Activated T-cell treated with anti-CD3 and anti-CD28 coated beads for 1 hour (primary cell): ENCODE data around the gene PON1.

Experiments used
- DNase-seq: peaks from one replicate; pipeline ENCODE4 v3.0.0-alpha.2; 2020; ENCODE audit warnings: low read depth

Gene PON1

GRCh38 chr7:95324431-95324830 lies at the start of gene PON1:
TSS of gene PON1 (minus strand) at chr7:95324532. CDS start at chr7:95324475, 57 bp downstream.
- no peak for DNase-seq

- DNase-seq: no peak
Measured at GRCh38 chr7:95373323-95373722, 49.0 kb upstream of the PON1 start.

- no peak for DNase-seq
Measured at GRCh38 chr7:95368235-95368634, 43.9 kb upstream of the PON1 start.

- DNase-seq: no peak
Measured at GRCh38 chr7:95367606-95368005, 43.3 kb upstream of the PON1 start.

- DNase-seq: no peak
Measured at GRCh38 chr7:95365151-95365550, 40.8 kb upstream of the PON1 start.

GRCh38 chr7:95357623-95358022 lies 33.3 kb upstream of the PON1 start:
- no peak for DNase-seq

GRCh38 chr7:95342642-95343307 lies 18.4 kb upstream of the PON1 start:
- no peak for DNase-seq

GRCh38 chr7:95342029-95342428 lies 17.7 kb upstream of the PON1 start:
- DNase-seq: no peak

GRCh38 chr7:95340491-95340890 lies 16.2 kb upstream of the PON1 start:
- DNase-seq: no peak

GRCh38 chr7:95338832-95339231 lies 14.5 kb upstream of the PON1 start:
- DNase-seq: no peak

GRCh38 chr7:95335093-95335492 lies 10.8 kb upstream of the PON1 start:
- no peak for DNase-seq

- DNase-seq: no peak
Measured at GRCh38 chr7:95334447-95334846, 10.1 kb upstream of the PON1 start.

GRCh38 chr7:95330961-95331337 lies 6.6 kb upstream of the PON1 start:
- no peak for DNase-seq

- DNase-seq: no peak
Measured at GRCh38 chr7:95330204-95330960, 6.0 kb upstream of the PON1 start.

- DNase-seq: no peak
Measured at GRCh38 chr7:95327356-95327755, 3.0 kb upstream of the PON1 start.

- DNase-seq: no peak
Measured at GRCh38 chr7:95323410-95324129, 762 bp downstream of the PON1 start.

GRCh38 chr7:95322854-95323253 lies 1.5 kb downstream of the PON1 start:
- DNase-seq: no peak

- no peak for DNase-seq
Measured at GRCh38 chr7:95322396-95322795, 1.9 kb downstream of the PON1 start.

- no peak for DNase-seq
Measured at GRCh38 chr7:95321720-95322119, 2.6 kb downstream of the PON1 start.

GRCh38 chr7:95320651-95321050 lies 3.7 kb downstream of the PON1 start:
- DNase-seq: no peak

- no peak for DNase-seq
Measured at GRCh38 chr7:95319570-95319969, 4.8 kb downstream of the PON1 start.

GRCh38 chr7:95318501-95319100 lies 5.7 kb downstream of the PON1 start:
- no peak for DNase-seq

- DNase-seq: no peak
Measured at GRCh38 chr7:95317966-95318365, 6.4 kb downstream of the PON1 start.
